HG03432 (cell line): ENCODE results near the gene POLD2.

ENCODE experiments used
- ATAC-seq: cut with Tn5 transposase; IDR thresholded peaks from one replicate; pipeline ENCODE4 v1.9.1; 2021; ENCODE audit warnings: mild to moderate bottlenecking, moderate library complexity; ENCODE audit not compliant: unreplicated experiment

POLD2 gene

DNA sequence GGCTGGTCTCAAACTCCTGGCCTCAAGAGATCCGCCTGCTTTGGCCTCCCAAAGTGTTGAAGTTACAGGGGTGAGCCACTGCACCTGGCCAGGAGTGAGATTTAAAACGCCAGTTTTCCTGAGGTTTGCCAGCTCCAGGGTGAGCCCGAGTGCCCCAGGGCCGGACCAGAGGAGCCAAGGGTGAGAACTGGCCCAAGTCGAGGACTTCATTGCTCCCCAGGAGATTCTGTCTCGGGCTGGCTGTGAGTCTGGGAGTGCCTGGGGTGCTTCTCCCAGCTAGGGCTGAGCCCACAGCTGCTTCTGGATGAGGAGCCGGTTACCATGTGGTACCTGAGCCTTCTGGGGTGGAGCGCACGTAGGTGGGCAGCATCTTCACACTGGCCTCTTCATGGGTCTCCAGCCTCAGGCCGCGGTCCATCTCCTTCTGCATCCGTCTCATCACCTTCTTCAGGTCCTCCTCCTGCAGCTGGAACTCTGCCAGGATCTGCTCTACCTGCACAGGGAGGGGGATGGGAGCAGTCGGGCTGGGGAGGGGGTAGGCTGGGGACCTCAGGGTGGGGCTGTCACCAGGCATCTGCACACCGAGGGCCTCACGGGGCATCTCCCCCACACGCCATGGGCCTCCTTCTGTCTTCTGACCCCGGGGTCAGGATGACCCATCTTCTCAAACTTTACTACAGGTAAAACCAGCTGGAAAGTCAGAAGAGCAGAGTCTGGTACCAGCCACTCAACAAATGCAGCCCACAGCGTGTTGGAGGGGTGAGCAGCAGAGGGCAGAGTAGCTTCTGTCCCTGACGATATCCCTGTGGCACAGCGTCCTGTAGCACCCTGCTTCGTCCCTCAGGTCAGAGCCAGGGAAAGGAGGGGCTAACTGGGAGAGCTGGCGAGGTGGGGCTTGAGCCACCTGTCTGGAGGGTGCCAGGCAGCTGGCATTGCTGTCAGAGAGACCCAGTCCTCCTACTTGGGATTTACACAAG is 29.9 kb upstream of the POLD2 start:
- no peak for ATAC-seq

DNA sequence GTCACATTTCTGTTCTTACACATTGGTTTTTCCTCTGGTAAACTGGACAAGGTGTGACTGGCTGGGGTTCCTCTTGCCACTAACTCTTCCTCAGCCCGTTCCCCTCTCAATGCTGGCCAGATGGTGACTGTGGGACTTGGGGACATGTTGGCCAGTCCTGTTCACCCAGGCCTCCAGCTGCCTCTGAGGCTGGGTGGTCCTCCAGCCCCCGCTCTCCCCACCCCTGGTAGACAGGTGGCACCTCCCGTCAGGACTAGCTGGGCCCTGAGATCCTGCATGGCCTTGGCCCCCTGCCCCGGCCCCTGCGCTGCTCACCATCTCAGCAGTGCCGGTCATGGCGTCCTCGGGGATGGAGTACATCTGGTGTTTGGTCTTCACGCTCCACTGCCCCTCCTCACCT is 28.6 kb upstream of the POLD2 start:
- no peak for ATAC-seq

DNA sequence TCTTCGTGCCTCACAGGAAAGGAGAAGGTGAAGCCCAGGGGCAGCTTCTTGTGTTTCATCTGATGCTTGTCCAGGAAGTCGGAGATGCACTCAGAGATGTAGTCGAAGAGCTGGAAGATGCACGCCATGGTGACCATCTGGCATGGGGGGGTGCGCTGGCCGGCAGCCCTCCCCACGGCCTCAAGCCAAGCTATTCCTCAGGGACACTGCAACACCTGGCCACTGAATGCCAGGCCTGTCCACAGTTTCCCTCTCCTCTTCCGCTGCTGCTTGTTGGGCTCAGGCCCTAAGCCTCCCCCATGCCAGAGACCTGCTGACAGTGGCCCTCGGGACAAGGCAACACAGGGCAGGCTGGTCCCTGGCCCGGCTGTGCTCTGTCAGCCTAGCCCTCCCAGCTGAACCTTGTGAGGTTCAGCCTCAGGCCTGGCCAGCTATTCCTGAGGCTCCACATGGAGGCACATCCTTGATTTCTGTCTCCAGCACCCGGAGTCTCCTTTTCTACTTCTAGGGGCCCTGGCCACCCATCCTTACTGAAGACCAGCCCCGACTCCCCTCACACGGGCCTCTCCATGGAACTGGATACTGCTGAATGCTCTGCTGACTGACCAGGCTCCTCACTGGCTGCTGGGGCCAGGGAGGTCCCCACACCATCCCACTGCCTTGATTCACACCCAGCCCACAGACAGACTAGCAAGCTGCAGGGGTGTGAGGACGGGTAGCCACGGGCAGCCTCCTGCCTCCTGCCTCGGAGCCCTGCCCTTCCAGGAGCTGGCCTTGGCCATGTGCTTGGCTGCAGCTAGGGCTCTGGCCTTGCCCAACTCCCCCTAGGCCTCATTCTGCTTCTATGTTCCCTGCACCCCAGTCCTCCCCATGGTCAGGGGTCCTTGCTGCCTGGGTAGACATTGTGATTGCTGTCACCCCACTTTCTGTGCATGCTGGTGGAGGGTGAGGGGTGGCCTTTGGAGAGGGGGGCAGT is 27.9 kb upstream of the POLD2 start:
- no peak for ATAC-seq

DNA sequence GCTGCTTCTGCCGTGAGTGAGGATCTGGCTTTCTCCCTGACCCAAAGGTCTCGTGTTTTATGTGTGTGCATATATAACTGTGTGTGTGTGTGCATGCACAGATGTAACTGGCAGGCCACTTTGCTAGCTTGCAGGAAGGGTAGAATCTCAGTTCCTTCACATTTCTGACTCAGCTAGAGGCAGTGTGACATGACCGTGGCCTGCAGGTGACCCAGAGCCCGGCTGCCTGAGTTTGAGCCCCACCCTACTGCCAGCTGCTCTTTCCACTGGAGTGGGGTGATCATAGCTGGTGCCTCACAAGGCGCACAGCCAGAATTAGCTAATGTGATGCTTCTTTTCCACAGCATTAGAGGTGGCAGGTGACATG is 27.1 kb upstream of the POLD2 start:
- peak; percentile 57 for ATAC-seq

DNA sequence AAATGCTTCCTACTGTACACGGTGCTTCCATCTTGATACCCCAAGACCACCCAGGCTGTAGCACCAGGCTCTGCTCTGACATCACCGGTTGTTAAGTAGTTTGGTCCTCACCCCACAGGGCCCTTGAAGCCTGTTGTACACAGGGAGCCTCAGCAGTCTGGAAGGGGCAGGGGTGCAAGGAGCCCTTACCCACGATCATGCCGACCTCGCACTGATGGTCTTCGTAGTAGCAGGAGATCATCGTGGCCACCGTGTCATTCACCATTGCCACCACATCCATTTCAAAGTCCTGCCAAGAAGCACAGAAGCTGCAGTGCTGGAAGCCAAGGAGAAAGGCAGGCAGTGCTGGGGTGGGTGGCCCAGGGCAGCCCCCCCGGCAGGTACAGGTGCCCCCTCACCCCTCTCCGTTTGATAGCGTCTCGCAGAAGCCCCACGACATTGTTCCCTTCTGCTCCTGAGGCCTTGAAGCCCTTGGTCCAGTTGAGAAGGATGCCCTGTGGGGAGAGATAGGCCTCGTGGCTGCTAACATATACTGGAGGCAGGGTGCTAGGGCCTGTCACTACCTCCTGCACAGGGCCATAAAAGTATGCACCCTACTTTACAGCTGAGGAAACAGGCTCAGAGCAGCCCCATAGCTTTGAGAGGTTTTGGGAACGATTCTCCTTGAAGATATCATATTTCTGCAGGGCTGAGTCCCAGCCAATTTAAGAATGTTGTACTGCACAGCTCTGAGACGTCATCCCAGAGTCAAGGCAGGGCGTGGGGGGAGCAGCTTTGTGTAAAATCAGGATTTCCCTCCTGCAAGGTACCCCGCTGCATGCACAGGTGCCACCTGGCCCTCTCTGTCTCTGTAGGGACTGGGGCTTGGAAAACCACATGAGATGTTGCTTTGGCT is 26.5 kb upstream of the POLD2 start:
- ATAC-seq, result no peak

DNA sequence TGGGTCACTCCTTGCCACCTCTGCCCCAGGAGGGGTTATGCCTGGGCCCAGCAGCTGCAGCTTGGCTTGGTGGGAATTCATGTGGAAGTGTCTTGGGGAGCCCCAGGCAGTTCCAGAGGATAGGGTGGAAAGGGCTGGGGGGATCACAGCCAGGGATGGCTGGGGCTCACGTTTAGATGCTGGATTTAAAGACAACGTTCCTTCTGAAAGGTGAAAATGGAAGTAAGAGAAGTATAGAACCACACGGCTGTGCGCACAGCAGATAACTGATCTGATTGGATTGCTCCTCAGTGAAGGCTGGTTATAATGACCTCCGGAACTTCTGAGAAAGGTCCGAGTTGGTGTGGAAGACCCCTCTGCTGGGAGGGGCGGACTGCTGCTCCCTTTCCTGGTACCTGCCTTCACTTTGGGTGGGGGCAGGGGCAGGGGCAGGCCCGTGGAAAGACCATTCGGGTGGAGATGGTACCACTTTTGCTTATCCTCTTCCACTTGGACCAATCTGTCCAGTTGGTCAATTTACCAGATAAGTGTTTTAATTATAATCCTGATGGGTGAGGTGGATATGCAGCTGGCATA is 25.7 kb upstream of the POLD2 start:
- no peak for ATAC-seq

DNA sequence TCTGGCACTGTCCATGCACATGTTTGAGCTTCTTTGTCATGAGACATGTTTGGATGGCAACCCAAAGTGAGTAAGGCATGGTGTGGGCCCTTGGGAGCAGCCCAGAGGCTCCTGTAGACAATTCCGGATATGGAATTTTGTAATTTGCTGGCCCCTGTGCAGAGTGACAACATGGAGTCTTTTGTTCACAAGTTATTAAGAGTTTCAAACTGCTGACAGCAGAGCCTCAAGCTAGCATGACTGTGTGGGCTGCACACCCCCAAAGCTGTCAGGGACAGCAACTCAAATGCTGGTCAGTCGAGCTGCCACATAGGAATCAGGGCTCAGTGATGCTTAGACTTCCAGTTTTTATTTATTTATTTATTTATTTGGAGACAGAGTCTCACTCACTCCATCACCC is 24.8 kb upstream of the POLD2 start:
- no peak for ATAC-seq

DNA sequence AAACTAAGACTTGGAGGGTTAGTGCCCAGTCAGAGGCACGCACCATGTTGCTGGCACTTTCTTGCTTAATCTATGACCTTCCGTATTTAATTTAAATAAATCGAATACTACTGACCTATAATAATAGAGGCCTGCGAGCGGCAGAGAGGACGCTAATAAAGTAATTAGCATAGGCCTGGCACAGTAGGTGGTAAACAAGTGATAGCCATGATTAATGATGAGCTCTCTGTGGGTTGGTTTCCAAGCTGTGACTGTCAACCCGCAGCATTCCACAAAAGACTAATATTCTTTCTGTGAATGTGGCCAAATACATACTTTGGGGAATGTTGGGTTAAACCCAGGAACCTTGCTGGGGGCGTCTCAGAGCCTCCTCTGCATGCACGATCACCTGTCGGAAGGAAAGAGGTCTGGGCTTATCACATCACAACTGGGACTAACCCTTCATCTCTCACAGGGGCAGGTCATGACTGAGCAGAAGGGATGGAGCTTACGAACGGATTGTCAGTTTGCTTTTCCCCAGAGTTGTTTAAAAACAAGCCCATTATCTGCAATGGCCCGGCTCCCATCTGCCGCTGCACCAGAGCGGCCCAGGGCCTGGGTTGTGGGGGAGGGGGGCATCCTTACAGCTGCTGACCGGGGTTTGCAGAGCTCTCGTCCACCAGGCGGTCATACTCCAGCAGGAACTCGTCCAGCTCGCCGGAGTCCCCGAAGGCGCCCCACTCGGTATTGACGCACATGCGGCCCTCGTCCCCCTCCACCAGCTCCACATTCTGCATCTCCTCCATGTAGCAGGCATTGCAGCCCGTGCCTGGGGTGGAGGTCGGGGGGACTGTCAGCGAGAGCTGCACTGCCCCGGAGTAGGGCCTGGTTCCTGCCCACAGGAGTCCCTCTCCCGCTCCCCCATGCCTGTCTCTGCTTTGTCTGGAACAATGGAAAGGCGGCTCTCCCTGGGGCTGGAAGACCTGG is 24.0 kb upstream of the POLD2 start:
- ATAC-seq, result no peak

DNA sequence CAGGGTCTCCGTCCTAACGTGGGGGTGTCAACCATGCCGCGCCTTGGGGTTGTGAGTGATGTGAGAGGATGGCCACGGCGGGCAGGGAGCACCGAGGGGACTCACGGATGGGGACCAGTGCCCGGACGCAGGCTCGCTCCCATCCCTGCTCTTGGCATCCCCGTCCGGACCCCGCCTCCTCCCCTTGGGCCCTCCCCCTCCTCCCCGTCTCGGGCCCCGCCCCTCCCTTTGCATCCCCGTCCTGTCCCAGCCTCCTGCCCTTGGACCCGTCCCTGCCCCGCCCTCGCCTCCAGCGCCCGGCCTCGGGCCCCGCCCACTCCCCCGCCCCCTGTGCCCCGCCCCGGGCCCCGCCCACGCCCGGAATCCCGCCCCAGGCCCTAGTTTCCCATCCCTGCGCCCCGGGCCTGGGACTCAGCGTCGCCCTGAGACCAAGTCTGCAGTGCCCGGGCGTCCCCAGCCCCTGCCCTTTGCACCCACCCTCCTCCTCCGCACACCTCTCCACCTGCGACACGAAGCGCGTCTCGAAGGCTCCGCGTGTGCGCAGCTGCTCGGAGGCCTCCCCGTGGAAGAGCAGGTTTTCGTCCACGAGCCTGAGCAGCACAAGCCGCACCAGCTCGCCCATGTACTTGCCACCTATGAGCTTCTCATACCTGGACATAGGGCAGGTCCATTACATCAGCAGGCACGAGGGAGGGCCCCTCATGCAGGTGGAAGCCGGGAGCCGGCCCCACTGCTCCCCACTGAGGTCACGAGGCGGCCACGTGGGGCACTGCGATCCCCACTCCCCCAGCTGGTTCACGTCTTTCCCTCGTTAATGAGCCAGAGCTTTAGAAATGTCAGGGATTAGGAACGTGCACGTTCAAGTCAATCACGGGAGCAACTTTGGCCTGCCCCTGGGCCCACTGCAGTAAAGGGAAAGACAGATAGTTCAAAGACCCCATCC is 22.9 kb upstream of the POLD2 start:
- ATAC-seq, result peak; percentile 49

DNA sequence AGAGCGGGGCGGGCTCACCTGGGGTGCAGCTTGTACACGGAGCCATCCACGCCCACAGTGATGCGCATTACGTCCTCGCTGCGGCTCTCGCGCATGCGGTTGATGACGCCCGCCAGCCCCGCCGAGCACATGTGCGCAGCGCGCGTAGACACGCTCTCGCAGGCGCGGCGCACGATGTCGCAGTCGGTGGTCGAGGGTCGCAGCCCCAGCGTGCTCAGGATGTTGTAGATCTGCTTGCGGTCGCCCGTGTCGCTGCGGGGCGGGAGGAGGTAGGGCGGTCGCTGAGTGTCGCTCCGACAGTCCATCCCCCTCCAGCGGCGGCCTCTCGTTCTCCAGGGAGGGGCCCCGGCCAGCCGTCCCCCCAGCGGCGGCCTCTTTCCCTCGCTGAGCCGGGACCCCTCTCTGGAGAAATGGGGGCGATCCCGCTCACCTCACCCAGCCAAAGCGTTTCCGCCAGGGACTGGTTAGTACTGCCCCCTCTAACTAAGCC is 22.2 kb upstream of the POLD2 start:
- no peak for ATAC-seq

DNA sequence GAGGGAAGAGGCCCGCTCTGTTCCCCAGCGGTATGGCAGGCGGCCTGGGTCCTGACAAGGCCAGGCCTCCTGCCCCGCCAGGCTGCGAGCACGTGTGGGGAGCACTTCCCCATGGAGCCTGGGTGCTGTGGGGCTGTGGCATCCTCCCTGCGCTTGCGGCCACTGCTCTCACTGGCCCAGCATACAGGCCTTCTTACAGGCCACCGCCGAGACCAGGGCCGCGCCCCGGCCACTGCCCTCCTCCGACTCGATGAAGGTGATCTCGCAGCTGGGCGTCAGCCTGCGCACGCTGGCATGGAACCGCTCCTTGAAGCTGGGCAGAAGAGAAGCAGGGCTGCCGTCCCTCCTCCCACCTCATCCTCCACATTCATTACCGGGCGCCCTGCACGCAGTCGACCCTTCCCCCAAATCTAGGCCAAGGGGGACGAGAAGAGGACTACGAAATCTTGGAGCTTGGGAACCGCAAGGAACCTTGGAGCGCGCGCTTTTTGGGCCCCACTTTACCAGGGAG is 21.7 kb upstream of the POLD2 start:
- no peak for ATAC-seq

DNA sequence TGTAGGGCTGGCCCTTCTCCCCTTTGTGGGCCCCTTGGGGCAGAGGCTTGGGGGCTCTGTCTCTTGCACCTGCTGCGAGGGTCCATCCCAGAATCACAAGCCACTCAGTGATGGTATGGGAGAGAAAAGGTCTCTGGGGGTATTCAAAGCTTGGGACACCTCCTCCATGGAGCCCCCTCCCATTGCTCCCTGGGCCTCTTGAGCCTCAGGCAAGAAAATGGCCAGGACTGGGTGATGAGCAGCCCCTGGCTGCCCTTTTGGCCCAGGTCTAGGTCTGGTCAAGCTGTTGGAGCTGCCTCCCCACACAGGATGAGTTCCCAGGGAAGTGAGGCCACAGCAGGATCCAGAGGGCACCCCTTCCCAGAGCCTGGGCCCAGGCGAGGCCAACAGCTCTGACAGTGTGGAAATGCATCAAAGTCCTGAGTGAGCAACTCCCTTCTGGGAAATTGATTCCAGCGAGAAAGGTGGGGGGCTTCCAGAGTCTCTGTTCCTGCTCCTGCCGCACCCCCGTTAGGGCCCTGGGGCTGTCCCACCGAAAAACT is 21.1 kb upstream of the POLD2 start:
- no peak for ATAC-seq

DNA sequence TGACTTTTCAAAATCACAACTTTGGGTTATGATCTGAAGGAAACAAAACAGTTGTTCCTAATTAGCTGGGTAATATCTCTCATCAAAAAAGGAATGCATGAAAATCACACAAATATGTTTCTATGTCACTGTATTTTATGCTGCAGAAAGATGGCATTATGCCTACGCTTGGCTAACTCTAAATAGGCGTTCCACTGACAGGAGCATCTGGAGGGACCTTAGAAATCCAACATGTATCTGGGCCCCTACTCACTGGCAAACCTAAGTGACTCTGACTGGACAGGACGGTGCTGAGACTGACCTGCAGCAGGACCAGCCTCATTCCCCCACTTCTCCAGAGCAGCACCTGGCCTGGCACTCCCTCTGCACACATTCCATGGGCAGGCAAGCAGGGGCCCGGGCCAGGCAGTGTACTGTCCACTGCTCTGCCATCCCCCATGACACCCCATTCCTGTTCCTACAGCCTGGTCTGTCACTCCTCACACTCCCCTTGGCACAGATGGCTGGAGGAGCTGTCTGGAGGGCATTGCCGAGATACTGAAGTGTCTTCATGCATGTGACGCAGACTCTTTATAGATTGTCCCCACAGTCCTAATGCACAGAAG is 20.4 kb upstream of the POLD2 start:
- no peak for ATAC-seq

DNA sequence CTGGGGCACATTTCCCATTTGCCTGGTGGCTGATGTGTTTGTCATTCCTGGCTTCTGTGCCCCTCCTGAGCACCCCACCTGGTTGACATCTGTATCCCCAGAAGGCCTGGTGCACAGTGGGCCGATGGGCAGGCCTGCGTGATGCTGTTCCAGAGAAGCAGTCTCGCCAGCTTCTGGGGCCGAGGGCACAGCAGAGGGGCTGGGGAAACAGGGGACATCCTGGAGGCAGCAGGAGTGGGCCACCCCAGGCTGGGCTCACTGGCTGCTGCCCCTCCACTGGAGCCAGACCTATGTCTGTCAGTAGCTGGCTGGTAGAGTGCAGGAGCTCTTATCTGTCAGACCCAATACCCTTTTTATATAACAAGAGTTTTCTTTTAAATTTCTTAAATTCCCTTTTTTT is 18.7 kb upstream of the POLD2 start:
- ATAC-seq, result no peak

DNA sequence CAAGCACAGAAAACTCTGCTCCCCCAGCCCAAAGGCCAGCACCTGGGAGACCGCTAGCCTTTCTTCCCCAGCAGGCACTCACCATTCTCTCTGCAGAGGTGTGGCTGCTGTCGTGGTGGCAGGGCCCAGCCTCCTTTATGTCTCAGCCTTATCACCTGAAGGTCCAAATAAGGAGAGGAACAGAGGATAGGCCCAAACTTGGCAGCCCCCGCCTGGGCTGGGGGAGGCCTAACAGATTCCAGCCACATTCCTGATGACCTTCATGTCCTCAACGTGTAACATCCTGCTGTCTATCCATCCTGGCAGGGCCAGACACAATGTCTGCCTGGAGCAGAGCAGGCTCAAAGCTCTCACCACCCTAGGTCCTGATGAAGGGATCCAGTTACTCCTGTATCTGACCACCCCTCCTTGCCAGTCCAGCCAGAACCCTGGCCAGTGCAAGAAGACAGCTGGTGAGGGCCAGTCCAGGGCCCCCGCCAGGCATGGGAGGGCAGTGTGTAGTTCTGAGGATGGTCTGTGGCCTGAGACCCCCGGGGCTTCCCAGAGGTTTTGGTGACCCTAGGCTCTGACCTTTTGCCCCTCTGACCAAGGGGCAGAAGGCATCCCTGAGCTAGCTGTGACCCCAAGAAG is 18.0 kb upstream of the POLD2 start, which contains the start of gene MYL7:
MYL7 (minus strand) TSS at position 112 of the 630 bp plus-strand sequence; CDS start at position 85, 27 bp downstream.
- no peak for ATAC-seq

DNA sequence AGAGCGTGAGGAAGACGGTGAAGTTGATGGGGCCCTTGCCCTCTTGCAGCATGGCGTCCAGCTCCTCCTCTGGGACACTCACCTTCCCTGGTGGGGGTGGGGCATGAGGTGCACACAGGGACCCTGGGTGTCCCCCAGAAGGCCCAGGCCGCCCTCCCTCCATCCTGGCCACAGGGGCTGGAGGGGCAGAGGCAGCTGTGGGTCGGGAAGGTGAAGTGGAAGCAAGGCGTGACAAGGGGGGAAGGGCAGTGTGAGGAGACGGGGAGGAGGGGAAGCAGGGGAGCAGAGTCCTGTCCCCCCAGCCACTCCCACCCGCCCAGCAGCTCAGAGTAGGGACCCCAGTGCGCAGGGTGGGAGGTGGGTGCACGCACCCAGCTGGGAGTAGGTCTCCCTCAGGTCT is 17.0 kb upstream of the POLD2 start:
- ATAC-seq, result no peak
